Adrenal gland (tissue), 12 donors: ENCODE data around the gene CEP104. TPM values are rescaled to one million over a fixed set of nuclear protein-coding genes. Genes with fewer than 3 reads are reported as not detected.
A peak's percentile ranks its signal among the peaks of the same experiment; 100 is the strongest.

ENCODE experiments used
- DNase-seq, 7 donors: peaks; one replicate each; pipeline ENCODE4 v3.0.0-alpha.2; 2019 to 2020
- H3K27ac ChIP-seq, 5 donors: fragments of 200-600 bp; sonication (generic) in 4 of 5; 1 replicate in 3 of 5; 2 replicates in 2 of 5; pipeline versions ENCODE4 v1.5.1 to v1.8.0; 2016 to 2020; ENCODE audit warnings: mild to moderate bottlenecking in 1 of 5
- H3K27me3 ChIP-seq: fragments of 200-600 bp; 2 replicates; pipeline ENCODE4 v1.8.0; 2021
- H3K36me3 ChIP-seq, 2 donors: fragments of 200-600 bp; replicated peaks in 1 of 2; 1 replicate in 1 of 2; 2 replicates in 1 of 2; pipeline versions ENCODE4 v1.5.1 to v1.8.0; 2018 to 2022
- H3K4me1 ChIP-seq, 2 donors: fragments of 200-600 bp; replicated peaks in 1 of 2; 1 replicate in 1 of 2; 2 replicates in 1 of 2; pipeline versions ENCODE4 v1.5.1 to v1.8.0; 2018 to 2021
- H3K4me3 ChIP-seq, 4 donors: fragments of 200-600 bp; sonication (generic) in 3 of 4; one replicate each; pipeline ENCODE4 v1.5.1; 2016 to 2018
- H3K9me3 ChIP-seq, 3 donors: fragments of 200-600 bp; sonication (generic) in 1 of 3; replicated peaks in 1 of 3; 1 replicate in 2 of 3; 2 replicates in 1 of 3; pipeline versions ENCODE4 v1.5.1 to v1.8.0; 2016 to 2021
- CTCF ChIP-seq, 6 experiments: fragments of 450-650 bp in 4 of 6; fragments of 200-600 bp in 2 of 6; sonication (generic) in 1 of 6; IDR thresholded peaks; 1 replicate in 5 of 6; 2 replicates in 1 of 6; pipeline versions ENCODE4 v1.5.1 to v1.8.0; 2016 to 2021; ENCODE audit warnings: antibody characterized with exemption in 6 of 6, mild to moderate bottlenecking in 2 of 6, moderate library complexity in 1 of 6
- POLR2A ChIP-seq, 2 donors: fragments of 450-650 bp; IDR thresholded peaks; one replicate each; pipeline ENCODE4 v1.6.1; 2017; ENCODE audit warnings: antibody characterized with exemption in 2 of 2, mild to moderate bottlenecking in 2 of 2, moderate library complexity in 1 of 2
- WGBS, 4 donors: extraction: QIAGEN DNeasy Blood & Tissue Kit in 2 of 4; methylation state at CpG; one replicate each; pipeline versions ENCODE4 v1.1.5 to v1.1.7; 2013 to 2017; 5-methylcytosine and 5-hydroxymethylcytosine counted together
- intact Hi-C, 2 donors: fragments of 100-400 bp; cut with DNase I; formaldehyde crosslinking; loops; one replicate each; pipeline versions ENCODE4 v1.14.1 to v1.15.0; 2022 to 2023
- polyA plus RNA-seq, 3 donors: library from polyadenylated mRNA; stranded (reverse); fragments of 200-250 nt in 2 of 3; fragments of 350-450 nt in 1 of 3; fragmentation: Illumina TruSeq in 1 of 3; extraction: RNeasy Lipid Tissue Mini Kit (QIAGEN cat#74804) in 1 of 3; gene quantifications; one replicate each; pipeline ENCODE4 v1.2.3, GENCODE V29; 2013 to 2014
- total RNA-seq, 9 donors: library from RNA; depleted of rRNA in 4 of 9; stranded (reverse); fragments of >200 nt in 4 of 9; fragments of 120-200 nt in 1 of 9; fragmentation: NEBNext Ultra II Directional in 1 of 9; extraction: Animal tissue kit (Norgen Biotek cat#: 25700) in 1 of 9; gene quantifications; one replicate each; pipeline versions ENCODE4 v1.1.0 to v1.2.4, GENCODE V29; 2013 to 2023
- donor health status: healthy with polysubstance abuse.
- donor health status: Bipolar disorder and iron deficiency.
- donor health status: DM: yes; HTN: yes; CAD: no.
- donor health status: DM: no; HTN: no; CAD: no.
- donor health status: DM: no; HTN: no; CAD: no.
- donor health status: DM: yes; HTN: yes; CAD: no.

Gene CEP104
- total and polyA plus RNA-seq, 12 donors, result 13.6 to 80.9 (median 38.1) TPM

DNA sequence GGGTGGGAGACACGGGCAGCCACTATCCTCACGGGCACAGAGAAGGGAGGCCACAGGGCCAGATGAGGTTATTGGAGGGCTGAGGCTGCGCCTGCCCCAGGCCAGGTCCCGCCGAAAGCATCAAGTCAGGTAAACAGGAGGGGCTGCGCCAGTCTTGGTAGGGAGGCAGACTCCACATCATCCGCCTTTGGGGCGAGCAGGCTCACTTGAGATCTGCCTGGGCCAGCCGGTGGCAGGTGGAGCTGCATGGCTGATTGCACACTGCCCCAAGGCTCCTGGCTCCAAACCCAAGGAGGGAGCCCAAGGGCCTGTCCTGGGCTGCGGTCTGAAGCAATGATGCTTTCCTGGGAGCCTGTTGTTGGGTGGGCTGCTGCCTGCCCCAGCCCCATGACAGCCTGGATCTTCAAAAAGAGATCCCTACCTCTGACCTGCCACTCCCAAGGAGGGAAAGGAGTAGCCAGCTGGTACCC is 79.9 kb downstream of the CEP104 start:
- no peak for DNase-seq
- no peaks in the 10 kb centered on the region for H3K9me3 ChIP-seq
- H3K27me3 ChIP-seq, result no peaks in the 10 kb centered on the region
- peaks cover 3 to 26% of the 10 kb centered on the region in 2 donors for H3K4me1 ChIP-seq
- 77 to 87% (median 85%) methylated on average over 10 of the region's 10 CpGs; no CpG with 5 or more reads in 1 of the 4 donors for WGBS, 4 donors
- H3K4me3 ChIP-seq, result no peak overlapping the region
- H3K27ac ChIP-seq, result no peak overlapping the region
- intact Hi-C loops, result no loop called here
- TF ChIP-seq POLR2A (IDR thresholded peaks at IDR 0.05), result no peak
- no peak for TF ChIP-seq CTCF (IDR thresholded peaks at IDR 0.05)
- H3K36me3 ChIP-seq, result peaks cover 0 to 32% of the 10 kb centered on the region in 2 donors

GRCh38 chr1:3776231-3776961 is 80.6 kb downstream of the CEP104 start:
- no peak overlapping the region for H3K27ac ChIP-seq
- no peak for DNase-seq
- H3K9me3 ChIP-seq, result no peaks in the 10 kb centered on the region
- 79 to 84% (median 83%) methylated on average over 9 to 21 of the region's 21 CpGs for WGBS, 4 donors
- intact Hi-C loops, result no loop called here
- H3K4me3 ChIP-seq, result no peak overlapping the region
- H3K36me3 ChIP-seq, result peaks cover 0 to 25% of the 10 kb centered on the region in 2 donors
- no peak for TF ChIP-seq CTCF (IDR thresholded peaks at IDR 0.05)
- TF ChIP-seq POLR2A (IDR thresholded peaks at IDR 0.05), result no peak
- peaks cover 10 to 33% of the 10 kb centered on the region in 2 donors for H3K4me1 ChIP-seq
- H3K27me3 ChIP-seq, result no peaks in the 10 kb centered on the region

DNA sequence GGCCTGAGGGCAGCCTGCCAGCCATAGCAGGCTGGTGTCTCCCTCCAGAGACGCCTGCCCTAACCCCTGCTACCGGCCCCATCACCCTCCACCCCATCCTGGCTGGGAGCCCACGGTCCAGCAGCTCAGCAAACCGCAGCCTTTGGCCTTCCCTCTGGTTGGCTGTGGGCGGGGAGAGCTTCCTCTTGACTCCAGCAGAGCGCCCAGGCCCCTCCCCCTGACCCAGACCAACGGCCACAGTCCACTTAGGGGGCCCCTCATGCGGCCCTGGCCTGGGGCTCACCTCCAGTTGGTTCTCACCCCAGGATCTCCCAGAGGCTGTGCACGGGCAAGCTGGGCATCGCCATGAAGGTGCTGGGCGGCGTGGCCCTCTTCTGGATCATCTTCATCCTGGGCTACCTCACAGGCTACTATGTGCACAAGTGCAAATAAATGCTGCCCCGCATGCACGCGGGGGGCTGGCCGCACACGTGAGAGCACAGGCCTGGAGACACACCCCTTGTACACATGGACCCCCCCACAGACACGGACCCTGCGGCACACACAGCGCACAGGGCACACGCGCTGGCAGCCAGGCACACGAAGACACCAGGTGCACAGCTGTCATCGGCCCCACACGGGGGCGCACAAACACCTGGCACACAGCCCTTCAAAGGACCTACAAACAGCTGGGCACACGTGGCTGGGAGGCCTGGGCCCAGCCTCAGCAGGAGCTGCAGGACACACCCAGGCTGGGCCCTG is 81.4 kb downstream of the CEP104 start:
- peaks cover 14 to 37% of the 10 kb centered on the region in 2 donors for H3K4me1 ChIP-seq
- TF ChIP-seq CTCF (IDR thresholded peaks at IDR 0.05) (peak in 2 of 6 experiments; percentile 10 to 24), POLR2A (IDR thresholded peaks at IDR 0.05) (no peak)
- no peaks in the 10 kb centered on the region for H3K27me3 ChIP-seq
- H3K4me3 ChIP-seq, result no peak overlapping the region
- H3K9me3 ChIP-seq, result no peaks in the 10 kb centered on the region
- intact Hi-C loops, result no loop called here
- H3K27ac ChIP-seq, result peak overlapping the region in 1 of 5 donors; percentile 73
- peaks cover 0 to 17% of the 10 kb centered on the region in 2 donors for H3K36me3 ChIP-seq
- DNase-seq, result peak in 6 of 7 donors; percentile 44 to 58 (median 54)
- 11 to 40% (median 27%) methylated on average over 6 to 27 of the region's 27 CpGs for WGBS, 4 donors

- Histone ChIP-seq H3K27ac (peak overlapping the region in 2 of 5 donors; percentile 13 to 73), H3K9me3 (no peaks in the 10 kb centered on the region), H3K4me3 (no peak overlapping the region), H3K4me1 (peaks cover 14 to 37% of the 10 kb centered on the region in 2 donors), H3K27me3 (no peaks in the 10 kb centered on the region), H3K36me3 (peaks cover 0 to 11% of the 10 kb centered on the region in 2 donors)
- intact Hi-C loops, result no loop called here
- no peak for DNase-seq
- WGBS, 4 donors, result 33 to 44% (median 41%) methylated on average over 1 to 17 of the region's 17 CpGs
- TF ChIP-seq CTCF (IDR thresholded peaks at IDR 0.05) (no peak), POLR2A (IDR thresholded peaks at IDR 0.05) (no peak)
These were observed 82.0 kb downstream of the CEP104 start for GRCh38 chr1:3774946-3775489.
